Esophagus squamous epithelium (tissue), 4 donors: ENCODE measurements around the gene PLD2.

ENCODE experiments used
- POLR2A ChIP-seq, 4 donors: fragments of 450-650 bp; IDR thresholded peaks; one replicate each; pipeline ENCODE4 v1.6.1; 2017; ENCODE audit warnings: antibody characterized with exemption in 4 of 4, mild to moderate bottlenecking in 4 of 4, moderate library complexity in 3 of 4
- TF ChIP-seq, protein P1 (sequence below), 6 experiments: fragments of 450-650 bp in 4 of 6; fragments of 200-600 bp in 2 of 6; sonication (generic) in 2 of 6; IDR thresholded peaks; one replicate each; pipeline ENCODE4 v1.5.1; 2016 to 2019; ENCODE audit warnings: antibody characterized with exemption in 6 of 6, mild to moderate bottlenecking in 4 of 6, moderate library complexity in 4 of 6

- TF ChIP-seq POLR2A (IDR thresholded peaks at IDR 0.05) = no peak
- TF ChIP-seq, protein P1, sequence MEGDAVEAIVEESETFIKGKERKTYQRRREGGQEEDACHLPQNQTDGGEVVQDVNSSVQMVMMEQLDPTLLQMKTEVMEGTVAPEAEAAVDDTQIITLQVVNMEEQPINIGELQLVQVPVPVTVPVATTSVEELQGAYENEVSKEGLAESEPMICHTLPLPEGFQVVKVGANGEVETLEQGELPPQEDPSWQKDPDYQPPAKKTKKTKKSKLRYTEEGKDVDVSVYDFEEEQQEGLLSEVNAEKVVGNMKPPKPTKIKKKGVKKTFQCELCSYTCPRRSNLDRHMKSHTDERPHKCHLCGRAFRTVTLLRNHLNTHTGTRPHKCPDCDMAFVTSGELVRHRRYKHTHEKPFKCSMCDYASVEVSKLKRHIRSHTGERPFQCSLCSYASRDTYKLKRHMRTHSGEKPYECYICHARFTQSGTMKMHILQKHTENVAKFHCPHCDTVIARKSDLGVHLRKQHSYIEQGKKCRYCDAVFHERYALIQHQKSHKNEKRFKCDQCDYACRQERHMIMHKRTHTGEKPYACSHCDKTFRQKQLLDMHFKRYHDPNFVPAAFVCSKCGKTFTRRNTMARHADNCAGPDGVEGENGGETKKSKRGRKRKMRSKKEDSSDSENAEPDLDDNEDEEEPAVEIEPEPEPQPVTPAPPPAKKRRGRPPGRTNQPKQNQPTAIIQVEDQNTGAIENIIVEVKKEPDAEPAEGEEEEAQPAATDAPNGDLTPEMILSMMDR (IDR thresholded peaks at IDR 0.05) = peak in 1 of 6 experiments; percentile 17
Observed at GRCh38 chr17:4788159-4788806, 18.7 kb upstream of the PLD2 start.
